ENCODE measurements around the gene SGIP1. TPM values are rescaled to one million over a fixed set of nuclear protein-coding genes. Genes with fewer than 3 reads are reported as not detected.

SGIP1 gene
- total and polyA plus RNA-seq, 2 of the 4 experiments (the other 2 are of a cell fraction): 27.1 to 42.7 TPM

DNA sequence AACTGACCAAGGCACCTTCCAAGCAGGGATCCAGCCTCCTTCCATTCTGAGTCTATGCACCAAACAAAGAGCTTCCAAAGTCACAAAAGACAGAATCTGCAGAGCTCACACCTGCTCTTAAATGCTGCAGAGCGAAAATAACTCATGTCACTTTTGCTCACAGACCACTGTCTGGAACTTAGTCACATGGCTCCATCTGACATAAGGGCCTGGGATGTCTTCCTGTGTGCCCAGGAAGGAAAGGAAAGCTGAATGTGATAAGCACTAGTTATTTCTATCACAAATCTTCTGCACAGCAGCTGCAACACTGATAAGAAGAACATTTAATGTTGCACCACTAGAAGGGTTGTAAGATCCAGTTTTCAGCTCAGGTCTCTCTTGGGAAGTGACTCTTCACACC lies 39.5 kb upstream of the SGIP1 start:
- Histone ChIP-seq H3K18ac (ENCODE audit: low read depth, low read length) (peak overlapping the region; percentile 48; the same call in 1 of the 2 replicates), H3K4me1 (ENCODE audit: control insufficient read depth, insufficient read depth, low read length) (peaks cover 13% of the 10 kb centered on the region; the same call in 1 of the 2 replicates), H2AK5ac (ENCODE audit: low read depth, low read length) (no peak overlapping the region), H4K91ac (ENCODE audit: insufficient read depth, low read depth, low read length) (no peak overlapping the region), H2BK15ac (ENCODE audit: low read depth, low read length) (no peak overlapping the region; the same call in 2 of the 3 replicates), H2BK120ac (ENCODE audit: low read depth, low read length) (peak overlapping the region; percentile 65; the same call in 1 of the 2 replicates), H2AFZ (replicated peaks; ENCODE audit: low read length, poor library complexity) (peak overlapping the region; percentile 57), H3K27ac (ENCODE audit: insufficient read depth, low read length) (no peak overlapping the region), H3K23ac (ENCODE audit: low read depth, low read length) (peak overlapping the region; percentile 20; the same call in 1 of the 2 replicates), H3K4me2 (ENCODE audit: low read depth, low read length) (no peak overlapping the region), H3K9ac (ENCODE audit: low read depth, low read length) (no peak overlapping the region), H3K9me1 (ENCODE audit: insufficient read depth, low read length) (peaks cover 10% of the 10 kb centered on the region), H3K14ac (replicated peaks; ENCODE audit: low read depth, low read length) (peak overlapping the region; percentile 38), H4K8ac (ENCODE audit: low read depth in 2 of 2, low read length in 2 of 2) (peak overlapping the region in 1 of 2 experiments; percentile 66; a peak in 1 of 4 replicates), H3K4me3 (ENCODE audit: insufficient read depth, low read depth, low read length) (no peak overlapping the region), H3K27me3 (ENCODE audit: control insufficient read depth, insufficient read depth, low read length) (no peaks in the 10 kb centered on the region), H2AK9ac (replicated peaks; ENCODE audit: low read depth, low read length, poor library complexity) (no peak overlapping the region), H4K20me1 (ENCODE audit: insufficient read depth, low read length) (no peaks in the 10 kb centered on the region), H3K4ac (ENCODE audit: low read depth, low read length) (peak overlapping the region; percentile 41), H3K79me1 (ENCODE audit: low read depth in 1 of 2, low read length in 2 of 2) (0 out of 4 replicates have a peak, but pooled peaks cover 0 to 4% of the 10 kb centered on the region in 2 experiments), H2BK5ac (ENCODE audit: low read depth, low read length, poor library complexity, severe bottlenecking) (no peak overlapping the region), H3K56ac (ENCODE audit: extremely low read depth, insufficient read depth, low read length) (no peak overlapping the region), H3K36me3 (ENCODE audit: control insufficient read depth, insufficient read depth, low read length) (no peaks in the 10 kb centered on the region), H3K9me3 (ENCODE audit: control insufficient read depth, insufficient read depth, low read length) (no peaks in the 10 kb centered on the region), H4K5ac (ENCODE audit: low read depth, low read length) (peak overlapping the region; percentile 57; the same call in 1 of the 2 replicates), H2BK20ac (ENCODE audit: low read depth, low read length) (peak overlapping the region; percentile 11)
- ATAC-seq (ENCODE audit: low read depth) (no peak), DNase-seq (no peak)
- no TSS peak for BruUV-seq (replicated peaks)
- ChIA-PET CTCF (interaction anchor here (0.8 kb wide), 1 partner anchor 43 kb away, joined by 4 read pairs; no protein-coding TSS in a partner anchor), POLR2A (ENCODE audit: unreplicated experiment) (no interaction called here)
- dilution Hi-C loops (cut with HindIII; ENCODE audit: low sequenced_read_pairs, unreplicated experiment): no loop called here
- TF ChIP-seq, protein P1, sequence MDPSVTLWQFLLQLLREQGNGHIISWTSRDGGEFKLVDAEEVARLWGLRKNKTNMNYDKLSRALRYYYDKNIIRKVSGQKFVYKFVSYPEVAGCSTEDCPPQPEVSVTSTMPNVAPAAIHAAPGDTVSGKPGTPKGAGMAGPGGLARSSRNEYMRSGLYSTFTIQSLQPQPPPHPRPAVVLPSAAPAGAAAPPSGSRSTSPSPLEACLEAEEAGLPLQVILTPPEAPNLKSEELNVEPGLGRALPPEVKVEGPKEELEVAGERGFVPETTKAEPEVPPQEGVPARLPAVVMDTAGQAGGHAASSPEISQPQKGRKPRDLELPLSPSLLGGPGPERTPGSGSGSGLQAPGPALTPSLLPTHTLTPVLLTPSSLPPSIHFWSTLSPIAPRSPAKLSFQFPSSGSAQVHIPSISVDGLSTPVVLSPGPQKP (IDR thresholded peaks at IDR 0.05; ENCODE audit: borderline replicate concordance, low read depth, low read length): no peak
- no peak for TF ChIP-seq NFE2L2 (IDR thresholded peaks at IDR 0.05; ENCODE audit: low read depth, low read length)
- TF ChIP-seq RFX5 (IDR thresholded peaks at IDR 0.05; ENCODE audit: low read depth, low read length): no peak
- TF ChIP-seq MXI1 (IDR thresholded peaks at IDR 0.05; ENCODE audit: borderline replicate concordance, low read depth, low read length): no peak
- no peak for TF ChIP-seq BHLHE40 (IDR thresholded peaks at IDR 0.05; ENCODE audit: low read depth, low read length)
- TF ChIP-seq CEBPB (IDR thresholded peaks at IDR 0.05; ENCODE audit: low read depth, low read length): no peak
- no peak for TF ChIP-seq POLR2A (IDR thresholded peaks at IDR 0.05; ENCODE audit: low read depth, low read length)
- no peak for TF ChIP-seq MAFK (IDR thresholded peaks at IDR 0.05; ENCODE audit: low read depth, low read length)
- no peak for TF ChIP-seq RCOR1 (IDR thresholded peaks at IDR 0.05; ENCODE audit: insufficient replicate concordance, low read length)
- TF ChIP-seq RAD21 (IDR thresholded peaks at IDR 0.05; ENCODE audit: low read length): no peak
- no peak for TF ChIP-seq MAZ (IDR thresholded peaks at IDR 0.05; ENCODE audit: borderline replicate concordance, low read depth, low read length)
- TF ChIP-seq, protein P2, sequence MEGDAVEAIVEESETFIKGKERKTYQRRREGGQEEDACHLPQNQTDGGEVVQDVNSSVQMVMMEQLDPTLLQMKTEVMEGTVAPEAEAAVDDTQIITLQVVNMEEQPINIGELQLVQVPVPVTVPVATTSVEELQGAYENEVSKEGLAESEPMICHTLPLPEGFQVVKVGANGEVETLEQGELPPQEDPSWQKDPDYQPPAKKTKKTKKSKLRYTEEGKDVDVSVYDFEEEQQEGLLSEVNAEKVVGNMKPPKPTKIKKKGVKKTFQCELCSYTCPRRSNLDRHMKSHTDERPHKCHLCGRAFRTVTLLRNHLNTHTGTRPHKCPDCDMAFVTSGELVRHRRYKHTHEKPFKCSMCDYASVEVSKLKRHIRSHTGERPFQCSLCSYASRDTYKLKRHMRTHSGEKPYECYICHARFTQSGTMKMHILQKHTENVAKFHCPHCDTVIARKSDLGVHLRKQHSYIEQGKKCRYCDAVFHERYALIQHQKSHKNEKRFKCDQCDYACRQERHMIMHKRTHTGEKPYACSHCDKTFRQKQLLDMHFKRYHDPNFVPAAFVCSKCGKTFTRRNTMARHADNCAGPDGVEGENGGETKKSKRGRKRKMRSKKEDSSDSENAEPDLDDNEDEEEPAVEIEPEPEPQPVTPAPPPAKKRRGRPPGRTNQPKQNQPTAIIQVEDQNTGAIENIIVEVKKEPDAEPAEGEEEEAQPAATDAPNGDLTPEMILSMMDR (conservative IDR thresholded peaks at IDR 0.05; ENCODE audit: low read depth, low read length): no peak
- no peak for TF ChIP-seq FOS (IDR thresholded peaks at IDR 0.05; ENCODE audit: low read depth, low read length)
- TF ChIP-seq CHD1 (IDR thresholded peaks at IDR 0.05; ENCODE audit: low read depth, low read length): no peak
- no peak for TF ChIP-seq SMC3 (IDR thresholded peaks at IDR 0.05; ENCODE audit: low read depth, low read length)
- TF ChIP-seq, protein P3, sequence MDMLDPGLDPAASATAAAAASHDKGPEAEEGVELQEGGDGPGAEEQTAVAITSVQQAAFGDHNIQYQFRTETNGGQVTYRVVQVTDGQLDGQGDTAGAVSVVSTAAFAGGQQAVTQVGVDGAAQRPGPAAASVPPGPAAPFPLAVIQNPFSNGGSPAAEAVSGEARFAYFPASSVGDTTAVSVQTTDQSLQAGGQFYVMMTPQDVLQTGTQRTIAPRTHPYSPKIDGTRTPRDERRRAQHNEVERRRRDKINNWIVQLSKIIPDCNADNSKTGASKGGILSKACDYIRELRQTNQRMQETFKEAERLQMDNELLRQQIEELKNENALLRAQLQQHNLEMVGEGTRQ (IDR thresholded peaks at IDR 0.05; ENCODE audit: low read depth, low read length): no peak
- in situ Hi-C loops (cut with MboI; ENCODE audit: low sequenced_read_pairs): no loop called here
- no CpG with 5 or more reads among the region's 1 CpG for WGBS, 2 experiments (ENCODE audit: extremely low coverage in 2 of 2, insufficient read length in 1 of 2)
- intact Hi-C loops (cut with micrococcal nuclease): no loop called here

All from IMR-90 (cell line).